AG09309 (cell line): ENCODE data around the gene ARHGEF37.

ENCODE experiments used
- DNase-seq: peaks from one replicate; pipeline ENCODE4 v3.0.0-alpha.2; 2010; ENCODE audit warnings: low read depth
- H3K4me3 ChIP-seq: 2 replicates; pipeline ENCODE4 v1.5.1; 2011; ENCODE audit warnings: mild to moderate bottlenecking, low read depth, low read length, moderate library complexity; ENCODE audit not compliant: control insufficient read depth
- CTCF ChIP-seq: IDR thresholded peaks from 2 replicates; pipeline ENCODE4 v1.5.1; 2011; ENCODE audit warnings: mild to moderate bottlenecking, low read depth, low read length, inconsistent platforms; ENCODE audit not compliant: insufficient read depth, control insufficient read depth; ENCODE audit errors: missing control alignments

The ARHGEF37 gene

GRCh38 chr5:149614034-149614907 is 33.0 kb downstream of the ARHGEF37 start:
- no peak overlapping the region for H3K4me3 ChIP-seq
- TF ChIP-seq CTCF: no peak

GRCh38 chr5:149615976-149616375 is 34.7 kb downstream of the ARHGEF37 start:
- H3K4me3 ChIP-seq: no peak overlapping the region
- TF ChIP-seq CTCF: no peak

More at GRCh38 chr5:149614034-149614907, 33.0 kb downstream of the ARHGEF37 start:
- no peak for DNase-seq

GRCh38 chr5:149616727-149617285 is 35.5 kb downstream of the ARHGEF37 start:
- no peak for DNase-seq

More at GRCh38 chr5:149615976-149616375, 34.7 kb downstream of the ARHGEF37 start:
- DNase-seq: no peak

GRCh38 chr5:149617760-149618306 is 36.5 kb downstream of the ARHGEF37 start:
- DNase-seq: no peak

More at GRCh38 chr5:149616727-149617285, 35.5 kb downstream of the ARHGEF37 start:
- no peak overlapping the region for H3K4me3 ChIP-seq
- no peak for TF ChIP-seq CTCF

GRCh38 chr5:149618581-149619248 is 37.4 kb downstream of the ARHGEF37 start:
- DNase-seq: no peak

More at GRCh38 chr5:149617760-149618306, 36.5 kb downstream of the ARHGEF37 start:
- H3K4me3 ChIP-seq: no peak overlapping the region
- TF ChIP-seq CTCF: no peak

More at GRCh38 chr5:149618581-149619248, 37.4 kb downstream of the ARHGEF37 start:
- peak; percentile 76 for TF ChIP-seq CTCF
- H3K4me3 ChIP-seq: no peak overlapping the region
